SK-N-MC (cell line): Measurements from ENCODE around the gene IER3.

Source experiments
- DNase-seq: peaks from one replicate; pipeline ENCODE4 v3.0.0-alpha.2; 2011; ENCODE audit warnings: low read depth, low spot score
- H3K27ac ChIP-seq: fragments of 200-600 bp; sonication (generic); 2 replicates; pipeline ENCODE4 v1.5.1; 2016; ENCODE audit warnings: mixed run types
- H3K36me3 ChIP-seq: fragments of 200-600 bp; sonication (generic); 2 replicates; pipeline ENCODE4 v1.6.1; 2017; ENCODE audit warnings: antibody characterized with exemption, low read length, mixed read lengths; ENCODE audit not compliant: insufficient read depth
- H3K4me3 ChIP-seq: fragments of 200-600 bp; sonication (generic); 2 replicates; pipeline ENCODE4 v1.5.1; 2016
- H3K9ac ChIP-seq: fragments of 200-600 bp; sonication (generic); 2 replicates; pipeline ENCODE4 v1.8.0; 2017; ENCODE audit warnings: mixed run types, mixed read lengths; ENCODE audit not compliant: insufficient read length
- H3K9me3 ChIP-seq: fragments of 200-600 bp; sonication (generic); 2 replicates; pipeline ENCODE4 v1.6.1; 2017; ENCODE audit warnings: low read depth, mild to moderate bottlenecking, antibody characterized with exemption, low read length, moderate library complexity, mixed read lengths
- EZH2 ChIP-seq: fragments of 200-600 bp; sonication (generic); IDR thresholded peaks from one replicate; pipeline ENCODE4 v1.6.1; 2017; ENCODE audit warnings: antibody characterized with exemption
- FOXP2 ChIP-seq: optimal IDR thresholded peaks from 2 replicates; pipeline ENCODE3; 2011; ENCODE audit warnings: mild to moderate bottlenecking, moderate library complexity; ENCODE audit not compliant: insufficient read depth; ENCODE audit errors: extremely low read length, control extremely low read depth
- POLR2AphosphoS5 ChIP-seq: IDR thresholded peaks from 2 replicates; pipeline ENCODE4 v1.6.1; 2012; ENCODE audit warnings: mild to moderate bottlenecking, low read depth, low read length, borderline replicate concordance

IER3 gene

GRCh38 chr6:30735668-30736314, 8.6 kb downstream of the IER3 start:
- Histone ChIP-seq H3K9me3 (no peaks in the 10 kb centered on the region), H3K4me3 (no peak overlapping the region), H3K36me3 (peaks cover 19% of the 10 kb centered on the region), H3K9ac (no peak overlapping the region), H3K27ac (no peak overlapping the region)
- no peak for DNase-seq
- TF ChIP-seq EZH2 (no peak), POLR2AphosphoS5 (no peak), FOXP2 (no peak)

- Histone ChIP-seq H3K9ac (no peak overlapping the region), H3K36me3 (peaks cover 12% of the 10 kb centered on the region), H3K27ac (no peak overlapping the region), H3K4me3 (no peak overlapping the region), H3K9me3 (no peaks in the 10 kb centered on the region)
- TF ChIP-seq POLR2AphosphoS5 (no peak), FOXP2 (no peak), EZH2 (no peak)
- DNase-seq = no peak
Measured at GRCh38 chr6:30732237-30732943, 12.0 kb downstream of the IER3 start.

GRCh38 chr6:30730601-30731435, 13.5 kb downstream of the IER3 start:
- Histone ChIP-seq H3K27ac (no peak overlapping the region), H3K9ac (no peak overlapping the region), H3K36me3 (peaks cover 8% of the 10 kb centered on the region), H3K9me3 (no peaks in the 10 kb centered on the region), H3K4me3 (no peak overlapping the region)
- TF ChIP-seq POLR2AphosphoS5 (no peak), EZH2 (no peak), FOXP2 (no peak)
- no peak for DNase-seq

DNA sequence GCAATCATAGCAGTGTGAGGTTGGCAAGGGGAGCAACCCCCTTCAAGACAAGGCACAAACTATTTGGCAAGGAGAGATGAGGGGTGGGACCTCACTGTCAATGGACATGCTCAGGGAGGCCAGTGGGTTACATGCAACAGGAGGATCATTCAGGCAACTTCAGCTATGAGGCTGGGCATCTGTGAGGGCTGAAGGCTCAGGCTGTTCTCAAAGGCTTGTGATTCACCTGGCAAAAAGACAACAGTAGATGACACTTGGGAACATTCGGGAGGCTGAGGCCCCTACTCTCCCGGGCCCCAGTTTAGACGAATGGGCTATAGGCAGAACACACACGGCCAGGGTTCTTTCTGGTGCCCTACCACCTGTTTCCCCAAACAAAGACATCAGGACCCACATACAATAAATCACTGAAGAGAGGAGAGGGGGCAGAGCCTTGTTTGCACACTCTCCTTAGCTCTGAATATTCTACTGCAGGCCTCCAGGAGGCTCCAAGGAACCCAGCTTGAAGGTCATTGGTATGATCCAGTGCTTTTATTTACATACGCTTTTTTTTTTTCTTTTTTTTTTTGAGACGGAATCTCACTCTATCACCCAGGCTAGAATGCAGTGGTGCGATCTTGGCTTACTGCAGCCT, 16.3 kb downstream of the IER3 start:
- no peak overlapping the region for H3K9ac ChIP-seq
- peaks cover 30% of the 10 kb centered on the region for H3K36me3 ChIP-seq
- H3K9me3 ChIP-seq = no peaks in the 10 kb centered on the region
- no peak for DNase-seq
- peak overlapping the region; percentile 2; the same call in 1 of the 2 replicates for H3K27ac ChIP-seq
- no peak overlapping the region for H3K4me3 ChIP-seq
- TF ChIP-seq FOXP2 (no peak), POLR2AphosphoS5 (no peak), EZH2 (no peak)

DNA sequence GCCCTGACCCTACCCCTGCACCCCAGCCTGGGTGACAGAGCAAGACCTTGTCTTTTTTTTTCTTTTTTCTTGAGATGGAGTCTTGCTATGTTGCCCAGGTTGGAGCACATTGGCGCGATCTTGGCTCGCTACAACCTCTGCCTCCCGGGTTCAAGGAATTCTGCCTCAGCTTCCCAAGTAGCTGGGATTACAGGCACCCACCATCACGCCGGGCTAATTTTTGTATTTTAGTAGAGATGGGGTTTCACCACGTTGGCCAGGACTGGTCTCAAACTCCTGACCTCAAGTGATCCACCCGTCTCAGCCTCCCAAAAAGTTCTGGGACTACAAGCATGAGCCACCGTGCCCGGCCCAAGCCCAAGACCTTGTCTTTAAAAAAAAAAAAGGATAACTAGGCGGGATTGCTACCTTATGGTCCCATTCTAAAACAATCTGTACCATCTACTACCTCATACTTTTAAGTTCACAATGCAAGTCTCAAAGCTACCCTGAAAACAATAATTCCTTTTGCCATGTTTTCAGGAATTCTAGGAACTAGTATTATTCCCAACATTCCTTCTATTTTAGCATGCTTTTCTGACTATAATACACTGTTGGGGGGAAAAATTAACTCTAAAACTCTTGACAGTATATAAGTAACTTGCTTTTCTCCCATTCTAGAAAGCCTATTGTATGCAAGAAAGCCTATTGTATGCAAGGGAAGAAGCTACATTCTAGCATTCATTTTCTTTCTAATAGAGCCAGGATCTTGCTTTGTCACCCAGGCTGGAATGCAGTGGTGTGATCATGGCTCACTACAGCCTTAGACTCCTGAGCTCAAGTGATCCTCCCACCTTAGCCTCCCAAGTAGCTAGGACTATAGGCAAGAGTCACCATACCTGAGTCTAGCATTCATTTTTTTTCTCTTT, 17.6 kb downstream of the IER3 start:
- peak overlapping the region; percentile 66 for H3K27ac ChIP-seq

GRCh38 chr6:30725713-30726505, 18.4 kb downstream of the IER3 start:
- no peak overlapping the region for H3K4me3 ChIP-seq
- no peak overlapping the region for H3K9ac ChIP-seq
- no peaks in the 10 kb centered on the region for H3K9me3 ChIP-seq
- no peak overlapping the region; the same call in 1 of the 2 replicates for H3K27ac ChIP-seq
- DNase-seq = no peak
- H3K36me3 ChIP-seq = peaks cover 49% of the 10 kb centered on the region
- TF ChIP-seq EZH2 (no peak), POLR2AphosphoS5 (peak; percentile 90)

More for the DNA sequence above, 17.6 kb downstream of the IER3 start:
- peaks cover 43% of the 10 kb centered on the region for H3K36me3 ChIP-seq
- TF ChIP-seq FOXP2 (no peak), EZH2 (no peak), POLR2AphosphoS5 (no peak; the same call in 1 of the 2 replicates)
- H3K4me3 ChIP-seq = no peak overlapping the region
- H3K9ac ChIP-seq = no peak overlapping the region
- no peaks in the 10 kb centered on the region for H3K9me3 ChIP-seq
- DNase-seq = no peak
